ENCODE data around the gene MYO3A.

- TF ChIP-seq POLR2A (IDR thresholded peaks at IDR 0.05) (no peak), CTCF (IDR thresholded peaks at IDR 0.05) (no peak)
These were observed 18.8 kb downstream of the MYO3A start for GRCh38 chr10:25952857-25953256.

Data from uterus (tissue), 2 donors.